Karpas-422 (cell line): ENCODE data around the gene DSCAML1. TPM values are rescaled to one million over a fixed set of nuclear protein-coding genes. Genes with fewer than 3 reads are reported as not detected.

Experiments used
- DNase-seq: peaks from one replicate; pipeline ENCODE4 v3.0.0-alpha.2; 2015
- H2AFZ ChIP-seq: fragments of 200-600 bp; sonication (generic); 2 replicates; pipeline ENCODE4 v1.6.1; 2014; ENCODE audit warnings: antibody characterized with exemption, low read length, mixed read lengths
- H3K27ac ChIP-seq: fragments of 200-600 bp; sonication (generic); 2 replicates; pipeline ENCODE4 v1.5.1; 2014; ENCODE audit warnings: mild to moderate bottlenecking, low read length, moderate library complexity
- H3K27me3 ChIP-seq: fragments of 200-600 bp; sonication (generic); 2 replicates; pipeline ENCODE4 v1.6.1; 2014; ENCODE audit warnings: low read length, mixed read lengths
- H3K36me3 ChIP-seq: fragments of 200-600 bp; sonication (generic); 2 replicates; pipeline ENCODE4 v1.6.1; 2014; ENCODE audit warnings: low read length, mixed read lengths; ENCODE audit not compliant: insufficient read depth
- H3K4me1 ChIP-seq: fragments of 200-600 bp; sonication (generic); 2 replicates; pipeline ENCODE4 v1.6.1; 2014; ENCODE audit warnings: mild to moderate bottlenecking, low read length, mixed read lengths
- H3K4me2 ChIP-seq: fragments of 200-600 bp; sonication (generic); 2 replicates; pipeline ENCODE4 v1.6.1; 2014; ENCODE audit warnings: low read length, low read depth, mild to moderate bottlenecking; ENCODE audit not compliant: poor library complexity, severe bottlenecking
- H3K4me3 ChIP-seq: fragments of 200-600 bp; sonication (generic); 2 replicates; pipeline ENCODE4 v1.5.1; 2014; ENCODE audit warnings: mild to moderate bottlenecking, antibody characterized with exemption, low read length, mixed read lengths
- H3K79me2 ChIP-seq: fragments of 200-600 bp; sonication (generic); 2 replicates; pipeline ENCODE4 v1.6.1; 2014; ENCODE audit warnings: mild to moderate bottlenecking, low read length, mixed read lengths
- H3K9ac ChIP-seq: fragments of 200-600 bp; sonication (generic); 2 replicates; pipeline ENCODE4 v1.6.0; 2014; ENCODE audit warnings: low read length
- H3K9me2 ChIP-seq: fragments of 200-600 bp; sonication (generic), shearing (Covaris generic); replicated peaks from 2 replicates; pipeline ENCODE4 v1.6.0; 2014; ENCODE audit warnings: mild to moderate bottlenecking, low read length, moderate library complexity; ENCODE audit not compliant: insufficient read depth
- H3K9me3 ChIP-seq: fragments of 300-700, 200-600 bp; sonication (generic); 2 replicates; pipeline ENCODE4 v1.6.1; 2014; ENCODE audit warnings: low read length, mixed read lengths
- H4K20me1 ChIP-seq: fragments of 200-600 bp; sonication (generic); 2 replicates; pipeline ENCODE4 v1.6.1; 2014; ENCODE audit warnings: mild to moderate bottlenecking, antibody characterized with exemption, low read length, low read depth; ENCODE audit not compliant: insufficient read depth
- total RNA-seq: library from RNA; depleted of rRNA; stranded (reverse); fragments of >200 nt; shearing (Covaris generic); gene quantifications from 2 replicates; pipeline ENCODE4 v1.2.3, GENCODE V29; 2014; ENCODE audit warnings: low replicate concordance

The DSCAML1 gene
- total RNA-seq, 1 experiment from 2014 or later: not detected

DNA sequence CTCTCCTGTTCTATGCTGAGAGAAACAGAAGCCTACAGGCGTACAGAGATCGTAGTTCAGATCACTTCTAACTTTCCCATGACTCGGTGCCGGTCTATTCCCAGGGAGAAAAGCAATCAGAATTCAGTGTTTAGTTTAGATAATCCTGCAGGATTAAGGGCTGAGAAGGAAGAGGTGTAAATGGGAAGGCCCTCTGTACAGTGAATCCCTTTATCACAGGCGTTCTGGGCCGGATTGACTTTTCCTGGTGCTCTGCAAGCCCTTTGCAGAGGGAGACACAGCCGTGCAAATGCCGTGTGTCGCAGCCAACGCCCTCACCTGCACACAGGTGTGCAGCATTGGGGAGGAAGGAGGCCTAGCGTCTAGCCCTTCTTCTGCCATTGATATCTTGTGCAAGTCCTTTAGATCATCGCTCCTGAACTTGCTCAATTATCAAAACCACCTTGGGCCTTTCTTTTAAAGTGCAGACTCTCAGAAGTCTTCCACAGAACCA is 90.6 kb downstream of the DSCAML1 start:
- no peaks in the 10 kb centered on the region for H3K9me3 ChIP-seq
- no peaks in the 10 kb centered on the region for H3K79me2 ChIP-seq
- H3K9ac ChIP-seq: no peak overlapping the region
- H3K36me3 ChIP-seq: no peaks in the 10 kb centered on the region
- H4K20me1 ChIP-seq: no peaks in the 10 kb centered on the region
- H3K4me3 ChIP-seq: no peak overlapping the region
- H3K4me2 ChIP-seq: no peak overlapping the region
- H3K4me1 ChIP-seq: peaks cover 9% of the 10 kb centered on the region
- H3K9me2 ChIP-seq: no peaks in the 10 kb centered on the region
- H3K27ac ChIP-seq: no peak overlapping the region
- no peak for DNase-seq
- H2AFZ ChIP-seq: no peak overlapping the region
- no peaks in the 10 kb centered on the region for H3K27me3 ChIP-seq

DNA sequence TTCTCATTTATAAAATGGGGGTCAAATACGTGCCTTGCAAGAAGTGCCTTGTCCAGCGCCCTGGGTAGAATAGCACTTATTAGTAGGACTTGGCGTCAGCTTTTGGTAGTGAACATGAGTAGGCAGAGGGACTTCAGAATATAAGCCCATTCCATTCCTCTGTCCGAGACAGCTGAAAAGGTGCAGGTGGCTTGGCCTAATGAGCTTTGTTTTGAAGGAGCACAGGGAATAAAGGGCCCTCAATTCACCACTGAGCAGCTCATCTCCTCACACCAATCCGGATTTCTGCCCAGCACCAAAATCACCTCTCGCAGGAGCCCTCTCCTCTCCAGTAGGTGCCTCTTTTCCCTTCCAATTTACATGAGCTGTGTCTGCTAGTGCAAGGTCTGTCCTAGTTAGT is 91.2 kb downstream of the DSCAML1 start:
- no peaks in the 10 kb centered on the region for H3K27me3 ChIP-seq

DNA sequence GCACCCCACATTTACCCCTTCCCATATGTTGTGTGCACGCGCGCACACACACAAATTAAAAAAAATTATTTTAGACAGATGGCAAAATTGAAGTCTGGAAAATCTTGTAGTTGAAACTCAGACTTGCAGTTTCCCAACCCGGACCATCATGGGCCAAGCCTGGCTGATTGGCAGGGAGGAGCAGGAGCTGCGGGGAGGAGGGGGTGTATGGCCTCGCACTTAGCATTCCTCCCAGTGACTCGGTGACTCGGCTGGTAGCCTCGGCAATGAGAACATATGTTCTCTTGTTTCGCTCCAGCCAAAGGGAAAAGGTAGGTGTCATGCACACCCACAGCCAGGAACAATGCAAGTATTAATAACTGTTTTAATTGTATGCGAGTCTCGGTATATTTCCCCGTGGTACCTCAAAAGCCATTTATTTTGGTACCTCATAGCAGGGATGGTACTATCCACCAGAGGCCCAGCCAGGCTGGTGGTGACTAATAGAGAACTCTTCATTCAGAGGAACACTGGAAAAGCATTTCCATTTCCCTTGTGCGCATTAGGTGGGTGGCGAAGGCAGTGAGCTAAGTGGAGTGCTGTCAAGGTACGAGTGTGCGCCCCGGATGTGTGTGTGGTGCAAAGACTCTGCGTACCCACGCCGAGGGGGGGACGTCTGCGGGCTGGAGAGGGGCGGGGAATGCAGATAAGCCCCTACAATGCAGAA is 92.5 kb downstream of the DSCAML1 start:
- no peak for DNase-seq
- no peak overlapping the region for H3K27ac ChIP-seq
- H3K27me3 ChIP-seq: no peaks in the 10 kb centered on the region
- no peaks in the 10 kb centered on the region for H4K20me1 ChIP-seq
- H3K4me1 ChIP-seq: peaks cover 4% of the 10 kb centered on the region
- H3K36me3 ChIP-seq: no peaks in the 10 kb centered on the region
- H3K79me2 ChIP-seq: no peaks in the 10 kb centered on the region
- no peak overlapping the region for H3K4me2 ChIP-seq
- no peaks in the 10 kb centered on the region for H3K9me3 ChIP-seq
- H3K9ac ChIP-seq: no peak overlapping the region
- no peak overlapping the region for H2AFZ ChIP-seq
- no peak overlapping the region for H3K4me3 ChIP-seq
- H3K9me2 ChIP-seq: no peaks in the 10 kb centered on the region

More for the DNA sequence above, 91.2 kb downstream of the DSCAML1 start:
- Histone ChIP-seq H4K20me1 (no peaks in the 10 kb centered on the region), H3K36me3 (no peaks in the 10 kb centered on the region), H3K27ac (no peak overlapping the region), H3K79me2 (no peaks in the 10 kb centered on the region), H3K9ac (no peak overlapping the region), H2AFZ (no peak overlapping the region), H3K4me1 (peaks cover 9% of the 10 kb centered on the region), H3K9me2 (no peaks in the 10 kb centered on the region), H3K4me3 (no peak overlapping the region), H3K9me3 (no peaks in the 10 kb centered on the region), H3K4me2 (no peak overlapping the region)
- DNase-seq: no peak

DNA sequence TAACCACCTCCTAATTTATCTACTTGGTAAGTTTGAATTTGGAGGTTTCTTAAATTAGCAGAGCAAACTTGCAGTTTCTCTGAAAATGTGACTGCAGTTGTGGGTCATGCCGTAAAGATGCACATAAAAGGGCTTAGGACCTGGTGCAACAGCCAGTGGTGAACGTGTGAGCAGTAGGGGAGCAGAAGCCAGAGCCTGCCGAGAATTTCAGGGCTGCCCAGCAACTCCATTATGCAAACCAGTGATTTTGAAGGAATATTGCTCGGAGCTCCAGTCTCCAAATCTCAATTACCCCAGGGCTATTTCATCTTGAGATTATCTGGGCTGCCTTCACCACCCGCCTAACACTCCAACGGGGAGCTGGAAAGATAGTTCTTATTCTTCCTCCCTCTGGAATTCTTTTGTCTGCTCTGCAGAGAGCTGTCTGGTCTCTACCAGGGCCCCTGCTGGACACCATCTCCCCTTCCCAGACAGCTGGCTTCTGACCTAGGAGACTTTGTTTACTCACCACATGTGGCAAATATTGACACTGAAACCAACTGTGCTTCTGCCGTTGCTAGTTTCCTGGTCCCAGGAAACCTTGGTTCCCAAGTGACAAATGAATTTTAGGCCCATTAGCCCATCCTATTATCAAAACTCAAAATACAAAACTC is 93.9 kb downstream of the DSCAML1 start:
- no peak overlapping the region for H3K27ac ChIP-seq
- H3K79me2 ChIP-seq: no peaks in the 10 kb centered on the region
- H3K27me3 ChIP-seq: no peaks in the 10 kb centered on the region
- H3K9me2 ChIP-seq: no peaks in the 10 kb centered on the region
- H3K4me3 ChIP-seq: no peak overlapping the region
- DNase-seq: no peak
- H3K36me3 ChIP-seq: no peaks in the 10 kb centered on the region
- H3K9ac ChIP-seq: no peak overlapping the region
- H3K9me3 ChIP-seq: no peaks in the 10 kb centered on the region
- H3K4me2 ChIP-seq: no peak overlapping the region
- no peak overlapping the region for H2AFZ ChIP-seq
- H3K4me1 ChIP-seq: peaks cover 4% of the 10 kb centered on the region
- H4K20me1 ChIP-seq: no peaks in the 10 kb centered on the region

DNA sequence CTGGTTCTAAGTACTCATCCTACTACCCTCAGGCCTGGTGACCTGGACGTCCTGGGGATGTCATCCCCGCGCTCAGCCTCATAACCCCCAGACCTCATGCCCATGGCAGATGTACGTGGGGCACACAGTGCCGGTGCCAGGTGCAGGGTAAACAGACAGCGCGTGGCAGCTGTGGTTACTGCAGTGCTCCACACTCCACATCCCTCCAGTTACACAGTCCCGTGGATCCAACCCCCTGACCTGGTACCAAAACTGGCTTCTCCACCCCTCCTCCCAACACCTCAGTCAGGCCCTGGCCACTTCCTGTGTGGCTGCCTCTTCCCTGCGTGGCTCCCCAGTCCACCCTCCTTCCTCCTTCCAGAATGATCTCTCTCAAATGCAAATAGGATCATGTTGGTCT is 95.2 kb downstream of the DSCAML1 start:
- Histone ChIP-seq H4K20me1 (no peaks in the 10 kb centered on the region), H3K27ac (no peak overlapping the region), H3K4me3 (no peak overlapping the region), H2AFZ (no peak overlapping the region), H3K9me2 (no peaks in the 10 kb centered on the region), H3K4me1 (peaks cover 4% of the 10 kb centered on the region), H3K79me2 (no peaks in the 10 kb centered on the region), H3K9me3 (no peaks in the 10 kb centered on the region), H3K36me3 (no peaks in the 10 kb centered on the region), H3K27me3 (no peaks in the 10 kb centered on the region), H3K4me2 (no peak overlapping the region), H3K9ac (no peak overlapping the region)
- no peak for DNase-seq

DNA sequence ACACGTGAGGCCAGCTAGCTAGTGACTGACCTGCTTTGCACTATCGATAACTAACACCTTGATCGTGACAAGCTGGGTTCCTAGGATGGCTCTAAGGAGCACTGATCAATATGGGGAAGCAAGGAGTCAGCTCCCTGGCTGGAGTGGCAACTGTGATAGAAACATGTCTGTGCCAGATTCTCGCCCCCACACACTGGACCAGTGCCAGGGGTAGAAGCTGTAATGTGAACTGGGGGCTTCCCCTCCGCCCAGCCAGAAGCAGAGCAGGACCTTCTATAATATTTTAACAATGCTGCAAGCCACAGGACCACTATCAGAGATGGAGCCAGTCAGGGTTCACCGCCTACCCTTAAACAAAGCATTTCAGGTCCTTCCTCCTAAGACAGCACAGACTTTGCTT is 96.5 kb downstream of the DSCAML1 start:
- Histone ChIP-seq H3K4me2 (no peak overlapping the region), H3K9me3 (no peaks in the 10 kb centered on the region), H3K79me2 (no peaks in the 10 kb centered on the region), H3K36me3 (no peaks in the 10 kb centered on the region), H3K27me3 (no peaks in the 10 kb centered on the region), H3K9me2 (no peaks in the 10 kb centered on the region), H4K20me1 (no peaks in the 10 kb centered on the region), H3K9ac (no peak overlapping the region), H3K27ac (no peak overlapping the region), H3K4me3 (no peak overlapping the region), H3K4me1 (peaks cover 4% of the 10 kb centered on the region), H2AFZ (no peak overlapping the region)
- DNase-seq: no peak

DNA sequence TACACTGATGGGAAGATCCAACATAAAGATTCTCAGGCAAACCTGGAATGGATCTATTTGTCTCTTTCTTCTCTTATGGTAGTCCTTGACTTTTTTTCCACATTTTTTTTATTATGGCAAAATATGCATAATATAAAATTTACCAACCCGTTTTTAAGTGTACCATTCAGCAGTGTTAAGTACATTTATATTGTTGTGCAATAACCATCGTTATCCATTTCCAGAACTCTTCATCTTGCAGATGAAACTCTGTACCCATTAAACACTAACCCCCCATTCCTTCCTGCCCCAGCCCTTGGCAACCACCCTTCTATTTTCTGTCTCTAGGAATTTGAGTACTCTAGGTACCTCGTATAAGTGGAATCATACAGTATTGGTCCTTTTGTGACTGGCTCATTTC is 99.7 kb downstream of the DSCAML1 start:
- Histone ChIP-seq H4K20me1 (no peaks in the 10 kb centered on the region), H3K4me1 (peaks cover 3% of the 10 kb centered on the region; the same call in 1 of the 2 replicates), H2AFZ (no peak overlapping the region), H3K36me3 (no peaks in the 10 kb centered on the region), H3K4me2 (no peak overlapping the region), H3K27me3 (no peaks in the 10 kb centered on the region), H3K79me2 (no peaks in the 10 kb centered on the region), H3K9me3 (no peaks in the 10 kb centered on the region), H3K4me3 (no peak overlapping the region), H3K9ac (no peak overlapping the region), H3K27ac (no peak overlapping the region), H3K9me2 (no peaks in the 10 kb centered on the region)
- no peak for DNase-seq

DNA sequence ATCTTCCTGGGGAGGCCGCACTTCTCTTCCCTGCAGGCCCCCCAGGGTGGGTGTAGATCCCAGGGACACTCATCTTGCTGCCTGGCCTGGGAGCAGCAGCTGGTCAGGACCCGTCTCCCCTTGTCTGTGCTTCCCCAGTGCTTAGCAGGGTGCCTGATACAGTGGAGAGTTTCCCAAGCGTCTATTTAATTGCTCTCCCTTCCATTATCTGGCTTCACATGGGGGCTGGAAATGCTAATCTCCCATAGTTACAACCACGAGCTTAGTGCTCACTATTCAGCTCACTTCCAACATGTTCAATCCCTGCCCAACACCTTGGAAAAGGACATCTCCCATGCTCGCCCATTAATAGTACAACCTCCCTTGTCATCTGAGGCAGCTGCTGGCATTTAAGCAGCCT is 100.5 kb downstream of the DSCAML1 start:
- Histone ChIP-seq H3K9me2 (no peaks in the 10 kb centered on the region), H3K27ac (no peak overlapping the region), H3K4me2 (no peak overlapping the region), H3K36me3 (no peaks in the 10 kb centered on the region), H3K4me3 (no peak overlapping the region), H3K79me2 (no peaks in the 10 kb centered on the region), H2AFZ (no peak overlapping the region), H3K27me3 (no peaks in the 10 kb centered on the region), H3K4me1 (peaks cover 6% of the 10 kb centered on the region), H3K9ac (no peak overlapping the region), H3K9me3 (no peaks in the 10 kb centered on the region), H4K20me1 (no peaks in the 10 kb centered on the region)
- DNase-seq: no peak
